ENCODE measurements around the gene TLR3. TPM values are rescaled to one million over a fixed set of nuclear protein-coding genes. Genes with fewer than 3 reads are reported as not detected.
"Not testable (repeated sequence)": the region's sequence is repeated elsewhere in the genome, so short reads cannot be mapped to it uniquely, and the experiment has no call there.

Gene TLR3
- polyA plus RNA-seq (ENCODE audit: insufficient read length in 4 of 4), result 10 to 100 TPM; 12.4 to 17.1 (median 13.3) TPM

GRCh38 chr4:186068581-186069348 is at the start of gene TLR3:
TLR3 (plus strand) TSS chr4:186069156; CDS start chr4:186076620, 7,464 bp downstream.
- peak; percentile 29 to 51 (median 36) for DNase-seq (ENCODE audit: low read depth in 4 of 4, low spot score in 3 of 4)

- DNase-seq (ENCODE audit: low read depth in 4 of 4, low spot score in 3 of 4), result no peak
Observed at GRCh38 chr4:186019269-186019668, 49.7 kb upstream of the TLR3 start.

- DNase-seq (ENCODE audit: low read depth in 4 of 4, low spot score in 3 of 4), result no peak
Observed at GRCh38 chr4:186020106-186020792, 48.7 kb upstream of the TLR3 start.

- no peak for DNase-seq (ENCODE audit: low read depth in 4 of 4, low spot score in 3 of 4)
Observed at GRCh38 chr4:186020793-186021407, 48.1 kb upstream of the TLR3 start.

GRCh38 chr4:186021461-186022167 is 47.3 kb upstream of the TLR3 start:
- DNase-seq (ENCODE audit: low read depth in 4 of 4, low spot score in 3 of 4), result peak in 2 of 4 donors; percentile 39 to 46

GRCh38 chr4:186023975-186024374 is 45.0 kb upstream of the TLR3 start:
- DNase-seq (ENCODE audit: low read depth in 4 of 4, low spot score in 3 of 4), result no peak

- DNase-seq (ENCODE audit: low read depth in 4 of 4, low spot score in 3 of 4), result no peak
Observed at GRCh38 chr4:186024637-186025407, 44.1 kb upstream of the TLR3 start.

- no peak for DNase-seq (ENCODE audit: low read depth in 4 of 4, low spot score in 3 of 4)
Observed at GRCh38 chr4:186025408-186025690, 43.6 kb upstream of the TLR3 start.

GRCh38 chr4:186027405-186027804 is 41.6 kb upstream of the TLR3 start:
- no peak for DNase-seq (ENCODE audit: low read depth in 4 of 4, low spot score in 3 of 4)

- peak; percentile 54 to 62 (median 59) for DNase-seq (ENCODE audit: low read depth in 4 of 4, low spot score in 3 of 4)
Observed at GRCh38 chr4:186029571-186030398, 39.2 kb upstream of the TLR3 start.

GRCh38 chr4:186030399-186030775 is 38.6 kb upstream of the TLR3 start:
- DNase-seq (ENCODE audit: low read depth in 4 of 4, low spot score in 3 of 4), result no peak

GRCh38 chr4:186030795-186031194 is 38.2 kb upstream of the TLR3 start:
- no peak for DNase-seq (ENCODE audit: low read depth in 4 of 4, low spot score in 3 of 4)

GRCh38 chr4:186032259-186032658 is 36.7 kb upstream of the TLR3 start:
- DNase-seq (ENCODE audit: low read depth in 4 of 4, low spot score in 3 of 4), result no peak

GRCh38 chr4:186033027-186033426 is 35.9 kb upstream of the TLR3 start:
- no peak for DNase-seq (ENCODE audit: low read depth in 4 of 4, low spot score in 3 of 4)

- not testable (repeated sequence) for DNase-seq (ENCODE audit: low read depth in 4 of 4, low spot score in 3 of 4)
Observed at GRCh38 chr4:186034613-186035012, 34.3 kb upstream of the TLR3 start.

GRCh38 chr4:186036976-186037581 is 31.9 kb upstream of the TLR3 start:
- no peak for DNase-seq (ENCODE audit: low read depth in 4 of 4, low spot score in 3 of 4)

- peak; percentile 67 to 81 (median 76) for DNase-seq (ENCODE audit: low read depth in 4 of 4, low spot score in 3 of 4)
Observed at GRCh38 chr4:186037692-186038658, 31.0 kb upstream of the TLR3 start.

- no peak for DNase-seq (ENCODE audit: low read depth in 4 of 4, low spot score in 3 of 4)
Observed at GRCh38 chr4:186039697-186040096, 29.3 kb upstream of the TLR3 start.
